Fibroblast of lung (primary cell): ENCODE data around the gene NRIP3. TPM values are rescaled to one million over a fixed set of nuclear protein-coding genes. Genes with fewer than 3 reads are reported as not detected.

Experiments
- DNase-seq, 2 donors: peaks; one replicate each; pipeline versions ENCODE4 v3.0.0 to v3.0.0-alpha.2; 2010; ENCODE audit warnings: low read depth in 2 of 2
- H2AFZ ChIP-seq: 2 replicates; pipeline ENCODE4 v1.5.1; 2012; ENCODE audit warnings: low read length, control low read depth, inconsistent platforms
- H3K27ac ChIP-seq: 2 replicates; pipeline ENCODE4 v1.5.1; 2011; ENCODE audit warnings: low read length, control low read depth; ENCODE audit not compliant: insufficient read depth
- H3K27me3 ChIP-seq: 2 replicates; pipeline ENCODE4 v1.5.1; 2011; ENCODE audit warnings: mild to moderate bottlenecking, low read length; ENCODE audit not compliant: control insufficient read depth, insufficient read depth
- H3K36me3 ChIP-seq: 2 replicates; pipeline ENCODE4 v1.5.1; 2011; ENCODE audit warnings: low read length; ENCODE audit not compliant: control insufficient read depth, insufficient read depth
- H3K4me1 ChIP-seq: 2 replicates; pipeline ENCODE4 v1.5.1; 2011; ENCODE audit warnings: low read length; ENCODE audit not compliant: control insufficient read depth, insufficient read depth; ENCODE audit errors: extremely low read depth
- H3K4me2 ChIP-seq: 2 replicates; pipeline ENCODE4 v1.5.1; 2011; ENCODE audit warnings: low read length, control low read depth; ENCODE audit not compliant: insufficient read depth; ENCODE audit errors: extremely low read depth
- H3K4me3 ChIP-seq, 4 experiments: fragments of 200-600 bp in 1 of 4; sonication (generic) in 1 of 4; replicated peaks in 1 of 4; 2 replicates each; pipeline ENCODE4 v1.5.1; 2011 to 2016; ENCODE audit warnings: low read length in 4 of 4, low read depth in 3 of 4, mild to moderate bottlenecking in 3 of 4, control low read depth in 2 of 4, inconsistent platforms in 1 of 4, mixed read lengths in 1 of 4; ENCODE audit not compliant: insufficient read depth in 1 of 4; ENCODE audit errors: control extremely low read depth in 1 of 4
- H3K79me2 ChIP-seq: 2 replicates; pipeline ENCODE4 v1.5.1; 2012; ENCODE audit warnings: mild to moderate bottlenecking, low read length, inconsistent platforms; ENCODE audit not compliant: control insufficient read depth, insufficient read depth
- H3K9ac ChIP-seq: 2 replicates; pipeline ENCODE4 v1.5.1; 2011; ENCODE audit warnings: mild to moderate bottlenecking, low read length, control low read depth; ENCODE audit not compliant: insufficient read depth
- H3K9me3 ChIP-seq: 2 replicates; pipeline ENCODE4 v1.5.1; 2012; ENCODE audit warnings: low read depth, low read length; ENCODE audit not compliant: control insufficient read depth, insufficient read depth
- H4K20me1 ChIP-seq: 2 replicates; pipeline ENCODE4 v1.5.1; 2011; ENCODE audit warnings: low read length; ENCODE audit not compliant: control insufficient read depth, insufficient read depth; ENCODE audit errors: extremely low read depth
- EZH2 ChIP-seq: IDR thresholded peaks from 2 replicates; pipeline ENCODE4 v1.5.1; 2012; ENCODE audit warnings: low read length, control low read depth, mild to moderate bottlenecking; ENCODE audit errors: missing control alignments
- polyA plus RNA-seq, 2 donors: library from polyadenylated mRNA; depleted of rRNA in 1 of 2; stranded (reverse) in 1 of 2; unstranded in 1 of 2; fragments of >200 nt; gene quantifications; 2 replicates each; pipeline ENCODE4 v1.2.1, GENCODE V29; 2011 to 2012; ENCODE audit warnings: missing spikeins in 1 of 2
- total RNA-seq: library from RNA; depleted of rRNA; stranded (reverse); fragments of >200 nt; gene quantifications from 2 replicates; pipeline ENCODE4 v1.2.1, GENCODE V29; 2014
- TF ChIP-seq, protein P1 (sequence below), 2 donors: IDR thresholded peaks in 1 of 2; conservative IDR thresholded peaks in 1 of 2; 1 replicate in 1 of 2; 2 replicates in 1 of 2; pipeline ENCODE4 v1.5.1; 2011 to 2012; ENCODE audit warnings: low read length in 2 of 2, control low read depth in 1 of 2, inconsistent platforms in 1 of 2, low read depth in 1 of 2, mild to moderate bottlenecking in 1 of 2

NRIP3 gene
- total and polyA plus RNA-seq, 2 donors (not counting 1 experiment from before 2014, with no cell fraction given), result 8.8 to 11.7 TPM

DNA sequence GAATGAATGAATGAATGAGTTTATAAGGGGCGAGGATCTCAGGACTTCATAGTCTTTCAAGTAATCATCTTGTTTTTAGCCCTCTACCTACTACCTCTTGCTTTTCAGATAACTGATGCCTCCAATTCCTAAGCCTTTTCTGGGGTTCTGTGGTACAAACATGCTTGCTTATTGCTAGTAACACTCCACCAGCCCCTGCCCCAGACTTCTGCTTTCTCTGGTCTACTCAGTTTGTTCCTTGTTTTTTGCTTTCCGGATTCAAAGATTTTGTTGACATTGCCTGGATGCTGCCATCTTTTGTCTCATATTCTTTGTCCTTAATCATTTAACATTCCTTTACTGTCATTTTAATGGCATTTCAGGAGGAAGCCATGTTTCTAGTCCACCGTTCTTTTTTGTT lies 30.7 kb downstream of the NRIP3 start:
- H3K4me1 ChIP-seq, result no peaks in the 10 kb centered on the region
- H3K79me2 ChIP-seq, result no peaks in the 10 kb centered on the region
- no peaks in the 10 kb centered on the region for H3K36me3 ChIP-seq
- H2AFZ ChIP-seq, result no peak overlapping the region
- H3K27ac ChIP-seq, result no peak overlapping the region
- no peaks in the 10 kb centered on the region for H4K20me1 ChIP-seq
- no peak overlapping the region for H3K4me2 ChIP-seq
- no peaks in the 10 kb centered on the region for H3K27me3 ChIP-seq
- H3K4me3 ChIP-seq, result no peak overlapping the region
- no peak for DNase-seq
- TF ChIP-seq EZH2, result no peak
- TF ChIP-seq, protein P1, sequence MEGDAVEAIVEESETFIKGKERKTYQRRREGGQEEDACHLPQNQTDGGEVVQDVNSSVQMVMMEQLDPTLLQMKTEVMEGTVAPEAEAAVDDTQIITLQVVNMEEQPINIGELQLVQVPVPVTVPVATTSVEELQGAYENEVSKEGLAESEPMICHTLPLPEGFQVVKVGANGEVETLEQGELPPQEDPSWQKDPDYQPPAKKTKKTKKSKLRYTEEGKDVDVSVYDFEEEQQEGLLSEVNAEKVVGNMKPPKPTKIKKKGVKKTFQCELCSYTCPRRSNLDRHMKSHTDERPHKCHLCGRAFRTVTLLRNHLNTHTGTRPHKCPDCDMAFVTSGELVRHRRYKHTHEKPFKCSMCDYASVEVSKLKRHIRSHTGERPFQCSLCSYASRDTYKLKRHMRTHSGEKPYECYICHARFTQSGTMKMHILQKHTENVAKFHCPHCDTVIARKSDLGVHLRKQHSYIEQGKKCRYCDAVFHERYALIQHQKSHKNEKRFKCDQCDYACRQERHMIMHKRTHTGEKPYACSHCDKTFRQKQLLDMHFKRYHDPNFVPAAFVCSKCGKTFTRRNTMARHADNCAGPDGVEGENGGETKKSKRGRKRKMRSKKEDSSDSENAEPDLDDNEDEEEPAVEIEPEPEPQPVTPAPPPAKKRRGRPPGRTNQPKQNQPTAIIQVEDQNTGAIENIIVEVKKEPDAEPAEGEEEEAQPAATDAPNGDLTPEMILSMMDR (conservative IDR thresholded peaks at IDR 0.05 in 1 of 2, IDR thresholded peaks at IDR 0.05 in 1 of 2; ENCODE audit: low read depth in 1 of 2, low read length in 2 of 2), result no peak
- no peak overlapping the region for H3K9ac ChIP-seq
- no peaks in the 10 kb centered on the region for H3K9me3 ChIP-seq

DNA sequence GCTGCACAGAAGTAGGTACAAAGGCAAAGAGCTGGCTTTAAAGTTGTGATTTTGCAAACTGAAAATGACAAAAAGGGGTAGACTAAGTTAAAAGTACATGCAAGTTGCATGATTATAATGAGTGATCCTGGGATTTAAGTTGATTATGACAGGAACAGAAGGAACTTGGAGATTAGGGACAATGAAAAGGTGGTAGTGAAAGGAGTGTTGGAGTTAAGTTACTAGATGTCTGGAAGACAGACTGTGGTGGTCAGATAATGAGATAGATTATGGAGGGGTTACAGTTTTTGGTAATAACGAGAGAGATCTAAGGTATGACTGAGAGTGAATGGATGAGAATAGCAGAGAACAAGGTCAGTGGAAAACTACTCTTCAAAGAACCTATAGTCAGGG lies 31.9 kb downstream of the NRIP3 start:
- Histone ChIP-seq H3K27ac (no peak overlapping the region), H3K9me3 (no peaks in the 10 kb centered on the region), H3K4me1 (no peaks in the 10 kb centered on the region), H4K20me1 (no peaks in the 10 kb centered on the region), H3K27me3 (no peaks in the 10 kb centered on the region), H3K79me2 (no peaks in the 10 kb centered on the region), H3K4me2 (no peak overlapping the region), H3K9ac (no peak overlapping the region), H3K36me3 (no peaks in the 10 kb centered on the region), H2AFZ (no peak overlapping the region), H3K4me3 (no peak overlapping the region)
- TF ChIP-seq, protein P1 (conservative IDR thresholded peaks at IDR 0.05 in 1 of 2, IDR thresholded peaks at IDR 0.05 in 1 of 2; ENCODE audit: low read depth in 1 of 2, low read length in 2 of 2), result no peak
- no peak for TF ChIP-seq EZH2
- DNase-seq, result no peak

DNA sequence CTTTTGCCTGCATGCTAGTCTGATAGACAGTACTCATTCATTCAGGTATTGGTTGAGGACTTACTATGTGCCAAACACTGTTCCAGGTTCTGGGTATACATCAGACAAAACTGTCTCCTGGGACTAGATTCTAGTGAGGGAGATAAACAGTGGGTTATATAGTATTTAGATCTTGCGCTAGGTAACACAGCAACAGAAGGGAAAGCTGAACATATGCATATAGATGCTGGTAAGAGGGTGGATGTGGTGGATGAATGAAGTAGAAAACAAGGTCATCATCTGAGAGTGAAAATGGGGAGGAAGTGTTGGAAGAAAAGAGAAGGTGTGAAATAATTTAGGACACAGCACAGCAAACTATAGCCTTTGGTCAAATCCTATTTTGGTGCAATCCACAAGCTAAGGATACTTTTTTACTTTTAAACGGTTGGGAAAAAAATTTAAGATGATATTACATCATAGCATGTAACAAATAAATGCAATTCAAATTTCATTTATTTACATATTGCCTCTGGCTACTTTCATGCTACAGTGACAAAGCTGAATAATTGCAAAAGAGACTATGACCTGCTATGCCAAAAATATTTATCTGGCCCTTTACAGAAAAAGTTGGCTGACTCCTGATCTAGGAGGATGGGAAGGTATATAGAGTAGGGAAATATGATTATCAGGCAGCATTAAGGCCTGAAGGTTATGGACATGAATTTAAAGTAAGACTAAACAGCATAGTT lies 32.4 kb downstream of the NRIP3 start:
- no peak overlapping the region for H3K9ac ChIP-seq
- no peak for DNase-seq
- no peak overlapping the region for H3K4me3 ChIP-seq
- H3K36me3 ChIP-seq, result no peaks in the 10 kb centered on the region
- H3K27me3 ChIP-seq, result no peaks in the 10 kb centered on the region
- no peak overlapping the region for H3K27ac ChIP-seq
- no peaks in the 10 kb centered on the region for H3K4me1 ChIP-seq
- H3K79me2 ChIP-seq, result no peaks in the 10 kb centered on the region
- TF ChIP-seq, protein P1 (conservative IDR thresholded peaks at IDR 0.05 in 1 of 2, IDR thresholded peaks at IDR 0.05 in 1 of 2; ENCODE audit: low read depth in 1 of 2, low read length in 2 of 2), result no peak
- no peak for TF ChIP-seq EZH2
- H4K20me1 ChIP-seq, result no peaks in the 10 kb centered on the region
- no peak overlapping the region for H2AFZ ChIP-seq
- H3K4me2 ChIP-seq, result no peak overlapping the region
- H3K9me3 ChIP-seq, result no peaks in the 10 kb centered on the region
